K562 (cell line): Measurements from ENCODE around the gene BCL11A.

Source experiments
- BRCA1 ChIP-seq, 2 experiments: fragments of 450-650 bp in 1 of 2; sonication (generic) in 1 of 2; formaldehyde crosslinking in 1 of 2; IDR thresholded peaks; 2 replicates each; pipeline versions ENCODE4 v1.5.0 to v1.6.1; 2017 to 2020; ENCODE audit warnings: mild to moderate bottlenecking in 1 of 2, missing genetic modification reagents in 1 of 2
- CAMTA2 ChIP-seq: fragments of 250-450 bp; sonication (Bioruptor Pico); conservative IDR thresholded peaks from 2 replicates; pipeline ENCODE4 v1.5.1; 2022
- ELF1 ChIP-seq: fragments of 200-800 bp; sonication (Bioruptor generic); IDR thresholded peaks from 2 replicates; pipeline ENCODE4 v1.6.1; 2016; ENCODE audit warnings: missing genetic modification characterization, missing compliant biosample characterization
- KDM4B ChIP-seq, 2 experiments: fragments of 450-650 bp in 1 of 2; sonication (generic) in 1 of 2; IDR thresholded peaks; 2 replicates each; pipeline ENCODE4 v1.6.1; 2016 to 2017; ENCODE audit warnings: borderline replicate concordance in 2 of 2, antibody characterized with exemption in 1 of 2, low read depth in 1 of 2, mild to moderate bottlenecking in 1 of 2
- NR2F6 ChIP-seq: fragments of 450-650 bp; formaldehyde crosslinking; IDR thresholded peaks from 2 replicates; pipeline ENCODE4 v1.4.0; 2020; ENCODE audit warnings: mild to moderate bottlenecking
- PBX2 ChIP-seq, 2 experiments: IDR thresholded peaks in 1 of 2; conservative IDR thresholded peaks in 1 of 2; 2 replicates each; pipeline ENCODE4 v1.6.1; 2016; ENCODE audit warnings: low read depth in 2 of 2, mild to moderate bottlenecking in 1 of 2, missing compliant biosample characterization in 1 of 2, missing genetic modification characterization in 1 of 2, moderate library complexity in 1 of 2
- POLR2G ChIP-seq: fragments of 200-400 bp; formaldehyde crosslinking; IDR thresholded peaks from 2 replicates; pipeline ENCODE4 v1.6.1; 2017; ENCODE audit warnings: low read depth, mild to moderate bottlenecking, antibody characterized with exemption, low read length, moderate library complexity
- SRSF1 ChIP-seq: fragments of 200-400 bp; formaldehyde crosslinking; IDR thresholded peaks from 2 replicates; pipeline ENCODE4 v1.6.1; 2017; ENCODE audit warnings: mild to moderate bottlenecking, low read depth, low read length, moderate library complexity
- SRSF9 ChIP-seq: fragments of 200-400 bp; formaldehyde crosslinking; IDR thresholded peaks from 2 replicates; pipeline ENCODE4 v1.6.1; 2017; ENCODE audit warnings: low read depth, low read length, borderline replicate concordance
- ZNF263 ChIP-seq: sonication (generic); formaldehyde crosslinking; IDR thresholded peaks from 2 replicates; pipeline ENCODE4 v1.8.0; 2022; ENCODE audit warnings: mild to moderate bottlenecking, missing genetic modification reagents, borderline replicate concordance
- TF ChIP-seq, protein P1 (sequence below), 2 experiments: fragments of 450-650 bp; formaldehyde crosslinking in 1 of 2; IDR thresholded peaks; 2 replicates each; pipeline versions ENCODE4 v1.4.0 to v1.6.1; 2014 to 2020; ENCODE audit warnings: mild to moderate bottlenecking in 2 of 2, borderline replicate concordance in 1 of 2, low read depth in 1 of 2
- TF ChIP-seq, protein P2 (sequence below), 3 experiments: IDR thresholded peaks in 2 of 3; conservative IDR thresholded peaks in 1 of 3; 2 replicates each; pipeline ENCODE4 v1.5.1; 2011 to 2012; ENCODE audit warnings: low read length in 3 of 3, mild to moderate bottlenecking in 3 of 3, control low read depth in 2 of 3, improper control_type of control experiment in 1 of 3, inconsistent platforms in 1 of 3, low read depth in 1 of 3, mixed read lengths in 1 of 3, moderate library complexity in 1 of 3; ENCODE audit not compliant: insufficient read depth in 2 of 3

DNA sequence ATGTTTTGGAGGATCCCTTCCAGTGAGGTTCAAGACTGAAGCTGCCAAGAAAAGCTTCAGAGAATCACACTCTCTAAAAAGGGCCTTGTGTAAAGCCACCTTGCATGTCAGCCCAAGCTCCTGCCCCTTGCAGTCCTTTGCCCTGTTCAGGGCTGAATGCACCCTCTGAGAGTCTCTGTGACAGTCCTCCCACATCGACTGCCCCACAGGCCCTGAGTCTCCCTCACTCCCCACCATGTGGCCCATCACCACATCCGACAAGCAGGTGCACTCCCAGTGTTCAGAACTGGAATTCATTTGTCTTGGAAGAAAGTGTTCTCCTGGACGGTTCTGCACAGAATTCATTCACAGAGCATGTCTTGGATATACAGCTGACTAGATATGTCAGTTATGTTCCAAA lies 31.0 kb downstream of the BCL11A start:
- TF ChIP-seq, protein P1, sequence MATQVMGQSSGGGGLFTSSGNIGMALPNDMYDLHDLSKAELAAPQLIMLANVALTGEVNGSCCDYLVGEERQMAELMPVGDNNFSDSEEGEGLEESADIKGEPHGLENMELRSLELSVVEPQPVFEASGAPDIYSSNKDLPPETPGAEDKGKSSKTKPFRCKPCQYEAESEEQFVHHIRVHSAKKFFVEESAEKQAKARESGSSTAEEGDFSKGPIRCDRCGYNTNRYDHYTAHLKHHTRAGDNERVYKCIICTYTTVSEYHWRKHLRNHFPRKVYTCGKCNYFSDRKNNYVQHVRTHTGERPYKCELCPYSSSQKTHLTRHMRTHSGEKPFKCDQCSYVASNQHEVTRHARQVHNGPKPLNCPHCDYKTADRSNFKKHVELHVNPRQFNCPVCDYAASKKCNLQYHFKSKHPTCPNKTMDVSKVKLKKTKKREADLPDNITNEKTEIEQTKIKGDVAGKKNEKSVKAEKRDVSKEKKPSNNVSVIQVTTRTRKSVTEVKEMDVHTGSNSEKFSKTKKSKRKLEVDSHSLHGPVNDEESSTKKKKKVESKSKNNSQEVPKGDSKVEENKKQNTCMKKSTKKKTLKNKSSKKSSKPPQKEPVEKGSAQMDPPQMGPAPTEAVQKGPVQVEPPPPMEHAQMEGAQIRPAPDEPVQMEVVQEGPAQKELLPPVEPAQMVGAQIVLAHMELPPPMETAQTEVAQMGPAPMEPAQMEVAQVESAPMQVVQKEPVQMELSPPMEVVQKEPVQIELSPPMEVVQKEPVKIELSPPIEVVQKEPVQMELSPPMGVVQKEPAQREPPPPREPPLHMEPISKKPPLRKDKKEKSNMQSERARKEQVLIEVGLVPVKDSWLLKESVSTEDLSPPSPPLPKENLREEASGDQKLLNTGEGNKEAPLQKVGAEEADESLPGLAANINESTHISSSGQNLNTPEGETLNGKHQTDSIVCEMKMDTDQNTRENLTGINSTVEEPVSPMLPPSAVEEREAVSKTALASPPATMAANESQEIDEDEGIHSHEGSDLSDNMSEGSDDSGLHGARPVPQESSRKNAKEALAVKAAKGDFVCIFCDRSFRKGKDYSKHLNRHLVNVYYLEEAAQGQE (IDR thresholded peaks at IDR 0.05; ENCODE audit: borderline replicate concordance): no peak
- TF ChIP-seq, protein P1 (CRISPR knock-in tag; IDR thresholded peaks at IDR 0.05; ENCODE audit: low read depth): no peak
- TF ChIP-seq POLR2G: no peak
- TF ChIP-seq SRSF1: no peak
- no peak for TF ChIP-seq PBX2 (CRISPR knock-in tag; IDR thresholded peaks at IDR 0.05; ENCODE audit: low read depth)
- no peak for TF ChIP-seq PBX2 (tag; conservative IDR thresholded peaks at IDR 0.05; ENCODE audit: low read depth)
- TF ChIP-seq CAMTA2 (CRISPR knock-in tag): no peak
- TF ChIP-seq, protein P2, sequence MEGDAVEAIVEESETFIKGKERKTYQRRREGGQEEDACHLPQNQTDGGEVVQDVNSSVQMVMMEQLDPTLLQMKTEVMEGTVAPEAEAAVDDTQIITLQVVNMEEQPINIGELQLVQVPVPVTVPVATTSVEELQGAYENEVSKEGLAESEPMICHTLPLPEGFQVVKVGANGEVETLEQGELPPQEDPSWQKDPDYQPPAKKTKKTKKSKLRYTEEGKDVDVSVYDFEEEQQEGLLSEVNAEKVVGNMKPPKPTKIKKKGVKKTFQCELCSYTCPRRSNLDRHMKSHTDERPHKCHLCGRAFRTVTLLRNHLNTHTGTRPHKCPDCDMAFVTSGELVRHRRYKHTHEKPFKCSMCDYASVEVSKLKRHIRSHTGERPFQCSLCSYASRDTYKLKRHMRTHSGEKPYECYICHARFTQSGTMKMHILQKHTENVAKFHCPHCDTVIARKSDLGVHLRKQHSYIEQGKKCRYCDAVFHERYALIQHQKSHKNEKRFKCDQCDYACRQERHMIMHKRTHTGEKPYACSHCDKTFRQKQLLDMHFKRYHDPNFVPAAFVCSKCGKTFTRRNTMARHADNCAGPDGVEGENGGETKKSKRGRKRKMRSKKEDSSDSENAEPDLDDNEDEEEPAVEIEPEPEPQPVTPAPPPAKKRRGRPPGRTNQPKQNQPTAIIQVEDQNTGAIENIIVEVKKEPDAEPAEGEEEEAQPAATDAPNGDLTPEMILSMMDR (IDR thresholded peaks at IDR 0.05 in 2 of 3, conservative IDR thresholded peaks at IDR 0.05 in 1 of 3; ENCODE audit: insufficient read depth in 2 of 3, low read depth in 1 of 3, low read length in 3 of 3): no peak
- no peak for TF ChIP-seq ZNF263 (CRISPR knock-in tag)
- TF ChIP-seq SRSF9: no peak
- no peak for TF ChIP-seq ELF1 (tag)
- TF ChIP-seq NR2F6 (CRISPR knock-in tag): no peak
- TF ChIP-seq BRCA1 (IDR thresholded peaks at IDR 0.05): no peak
- no peak for TF ChIP-seq BRCA1 (CRISPR knock-in tag; IDR thresholded peaks at IDR 0.05)
- no peak for TF ChIP-seq KDM4B (IDR thresholded peaks at IDR 0.05; ENCODE audit: borderline replicate concordance in 2 of 2, low read depth in 1 of 2)
